Transverse colon (tissue), 4 donors: ENCODE data around the gene LST1. TPM values are rescaled to one million over a fixed set of nuclear protein-coding genes. Genes with fewer than 3 reads are reported as not detected.

Source experiments
- DNase-seq: peaks from one replicate; pipeline ENCODE4 v3.0.0-alpha.2; 2019
- H3K27ac ChIP-seq, 4 donors: fragments of 200-600 bp; sonication (generic); 2 replicates each; pipeline ENCODE4 v1.5.1; 2016 to 2018; ENCODE audit warnings: inconsistent platforms in 4 of 4
- H3K27me3 ChIP-seq: fragments of 200-600 bp; sonication (generic); 2 replicates; pipeline ENCODE4 v1.5.1; 2017; ENCODE audit warnings: inconsistent platforms
- H3K36me3 ChIP-seq, 4 donors: fragments of 200-600 bp; sonication (generic); 2 replicates each; pipeline ENCODE4 v1.5.1; 2017 to 2019; ENCODE audit warnings: inconsistent platforms in 4 of 4
- H3K4me1 ChIP-seq, 4 donors: fragments of 200-600 bp; sonication (generic); 2 replicates each; pipeline ENCODE4 v1.5.1; 2017 to 2020; ENCODE audit warnings: inconsistent platforms in 4 of 4
- H3K4me3 ChIP-seq, 4 donors: fragments of 200-600 bp; sonication (generic); 1 replicate in 1 of 4; 2 replicates in 3 of 4; pipeline versions ENCODE4 v1.5.1 to v1.6.1; 2017 to 2019; ENCODE audit warnings: inconsistent platforms in 4 of 4
- H3K9me3 ChIP-seq, 2 donors: fragments of 200-600 bp; sonication (generic); 2 replicates each; pipeline ENCODE4 v1.5.1; 2017 to 2019; ENCODE audit warnings: inconsistent platforms in 2 of 2
- EP300 ChIP-seq: sonication (generic); formaldehyde crosslinking; IDR thresholded peaks from one replicate; pipeline ENCODE4 v1.6.1; 2017; ENCODE audit warnings: antibody characterized with exemption, low read depth
- POLR2A ChIP-seq: fragments of 450-650 bp; IDR thresholded peaks from one replicate; pipeline ENCODE4 v1.6.1; 2016; ENCODE audit warnings: antibody characterized with exemption, mild to moderate bottlenecking, moderate library complexity
- POLR2AphosphoS5 ChIP-seq, 3 donors: sonication (generic); formaldehyde crosslinking; IDR thresholded peaks; one replicate each; pipeline ENCODE4 v1.6.1; 2016; ENCODE audit warnings: antibody characterized with exemption in 3 of 3
- WGBS, 2 donors: methylation state at CpG; one replicate each; pipeline ENCODE4 v1.1.5; 2018; ENCODE audit warnings: low coverage in 1 of 2; 5-methylcytosine and 5-hydroxymethylcytosine counted together
- in situ Hi-C, 4 donors: fragments of 200-750 bp; cut with MboI; loops; one replicate each; pipeline versions ENCODE4 v1.15.0 to v1.15.1; 2017; ENCODE audit warnings: low sequenced_read_pairs in 3 of 4, low pct_ligation_motif_present in 1 of 4, low pct_unique_long_range_greater_than_20kb in 1 of 4
- intact Hi-C: fragments of 100-400 bp; cut with DNase I; formaldehyde crosslinking; loops from one replicate; pipeline ENCODE4 v1.15.1; 2023; ENCODE audit warnings: low total_unique reads
- total RNA-seq, 4 donors: library from RNA; depleted of rRNA; stranded (reverse); fragments of >200 nt; gene quantifications; one replicate each; pipeline ENCODE4 v1.1.0, GENCODE V29; 2016
- TF ChIP-seq, protein P1 (sequence below), 5 experiments: fragments of 200-600 bp in 3 of 5; fragments of 450-650 bp in 2 of 5; sonication (generic) in 3 of 5; IDR thresholded peaks; 1 replicate in 2 of 5; 2 replicates in 3 of 5; pipeline ENCODE4 v1.5.1; 2016 to 2017; ENCODE audit warnings: antibody characterized with exemption in 5 of 5, inconsistent platforms in 3 of 5, mild to moderate bottlenecking in 2 of 5, moderate library complexity in 1 of 5

LST1 gene
- total RNA-seq, 4 donors from 2014 or later, result 1.1 to 7.6 (median 1.9) TPM; not detected in 1

DNA sequence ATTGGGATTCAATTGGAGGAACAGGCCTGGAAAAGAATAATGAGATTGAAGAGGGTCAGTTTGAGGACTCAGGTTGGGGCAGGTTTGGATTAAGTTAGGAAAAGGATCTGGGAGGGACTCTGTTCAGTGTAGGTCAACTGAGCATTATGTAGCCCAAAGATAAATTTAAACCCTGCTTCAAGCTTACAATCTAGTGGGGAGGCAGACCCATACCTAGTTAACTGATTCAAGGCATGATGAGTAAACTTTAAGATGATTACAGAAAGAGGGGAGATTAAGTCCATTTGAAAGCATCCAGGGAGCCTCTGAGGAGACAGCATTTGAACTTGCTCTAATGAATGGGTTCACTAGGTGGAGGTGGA lies 25.4 kb upstream of the LST1 start:
- TF ChIP-seq POLR2A (no peak), POLR2AphosphoS5 (IDR thresholded peaks at IDR 0.05) (no peak), EP300 (no peak)
- TF ChIP-seq, protein P1, sequence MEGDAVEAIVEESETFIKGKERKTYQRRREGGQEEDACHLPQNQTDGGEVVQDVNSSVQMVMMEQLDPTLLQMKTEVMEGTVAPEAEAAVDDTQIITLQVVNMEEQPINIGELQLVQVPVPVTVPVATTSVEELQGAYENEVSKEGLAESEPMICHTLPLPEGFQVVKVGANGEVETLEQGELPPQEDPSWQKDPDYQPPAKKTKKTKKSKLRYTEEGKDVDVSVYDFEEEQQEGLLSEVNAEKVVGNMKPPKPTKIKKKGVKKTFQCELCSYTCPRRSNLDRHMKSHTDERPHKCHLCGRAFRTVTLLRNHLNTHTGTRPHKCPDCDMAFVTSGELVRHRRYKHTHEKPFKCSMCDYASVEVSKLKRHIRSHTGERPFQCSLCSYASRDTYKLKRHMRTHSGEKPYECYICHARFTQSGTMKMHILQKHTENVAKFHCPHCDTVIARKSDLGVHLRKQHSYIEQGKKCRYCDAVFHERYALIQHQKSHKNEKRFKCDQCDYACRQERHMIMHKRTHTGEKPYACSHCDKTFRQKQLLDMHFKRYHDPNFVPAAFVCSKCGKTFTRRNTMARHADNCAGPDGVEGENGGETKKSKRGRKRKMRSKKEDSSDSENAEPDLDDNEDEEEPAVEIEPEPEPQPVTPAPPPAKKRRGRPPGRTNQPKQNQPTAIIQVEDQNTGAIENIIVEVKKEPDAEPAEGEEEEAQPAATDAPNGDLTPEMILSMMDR (IDR thresholded peaks at IDR 0.05), result no peak
- in situ Hi-C loops (no loop called here), intact Hi-C loops (no loop called here)
- H3K4me1 ChIP-seq, result peaks cover 0 to 35% (median 7%) of the 10 kb centered on the region in 4 donors
- no peaks in the 10 kb centered on the region for H3K9me3 ChIP-seq
- no peaks in the 10 kb centered on the region for H3K27me3 ChIP-seq
- H3K4me3 ChIP-seq, result no peak overlapping the region
- peak overlapping the region; percentile 32 to 69 (median 63) for H3K27ac ChIP-seq
- DNase-seq, result no peak
- peaks cover 0 to 14% (median 6%) of the 10 kb centered on the region in 4 donors for H3K36me3 ChIP-seq

- Histone ChIP-seq H3K4me1 (peaks cover 0 to 5% (median 0%) of the 10 kb centered on the region in 4 donors), H3K27me3 (peaks cover 5% of the 10 kb centered on the region), H3K9me3 (no peaks in the 10 kb centered on the region), H3K36me3 (no peaks in the 10 kb centered on the region), H3K27ac (no peak overlapping the region), H3K4me3 (no peak overlapping the region)
- intact Hi-C loops, result no loop called here
- no peak for DNase-seq
- 38 to 44% methylated on average over 1 to 9 of the region's 9 CpGs for WGBS, 2 donors
- in situ Hi-C loops, result no loop called here
- TF ChIP-seq POLR2AphosphoS5 (IDR thresholded peaks at IDR 0.05) (no peak), POLR2A (no peak), EP300 (no peak)
- TF ChIP-seq, protein P1 (IDR thresholded peaks at IDR 0.05), result no peak
These were observed 18.3 kb upstream of the LST1 start for GRCh38 chr6:31567531-31568370.

DNA sequence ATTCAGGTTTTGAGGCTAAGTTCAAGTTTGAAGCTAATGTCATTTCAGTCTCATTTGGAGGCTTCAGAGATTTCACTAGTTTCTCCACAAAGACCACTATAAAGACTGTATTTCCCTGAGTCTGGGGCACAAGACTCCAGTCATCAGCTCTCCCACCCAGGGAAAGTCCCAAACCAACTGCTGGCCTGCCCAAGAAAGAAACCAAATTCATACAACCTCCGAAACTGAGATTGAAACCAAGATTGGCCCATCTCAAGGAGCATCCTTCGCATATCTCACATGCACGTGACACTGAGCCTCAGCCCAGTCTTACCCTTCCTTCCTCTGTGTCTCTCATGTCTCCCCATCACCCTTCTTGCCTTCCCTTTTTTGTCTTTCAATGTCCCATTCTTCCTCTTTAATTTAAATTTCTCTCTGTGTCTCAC lies 17.5 kb upstream of the LST1 start:
- Histone ChIP-seq H3K27me3 (peaks cover 5% of the 10 kb centered on the region), H3K4me3 (no peak overlapping the region), H3K36me3 (no peaks in the 10 kb centered on the region), H3K4me1 (peaks cover 0 to 5% (median 0%) of the 10 kb centered on the region in 4 donors), H3K9me3 (no peaks in the 10 kb centered on the region), H3K27ac (no peak overlapping the region)
- peak; percentile 55 for DNase-seq
- in situ Hi-C loops, result no loop called here
- intact Hi-C loops, result no loop called here
- 43 to 64% methylated on average over 2 to 3 of the region's 3 CpGs for WGBS, 2 donors
- TF ChIP-seq POLR2AphosphoS5 (IDR thresholded peaks at IDR 0.05) (no peak), EP300 (no peak), POLR2A (no peak)
- TF ChIP-seq, protein P1 (IDR thresholded peaks at IDR 0.05), result no peak

DNA sequence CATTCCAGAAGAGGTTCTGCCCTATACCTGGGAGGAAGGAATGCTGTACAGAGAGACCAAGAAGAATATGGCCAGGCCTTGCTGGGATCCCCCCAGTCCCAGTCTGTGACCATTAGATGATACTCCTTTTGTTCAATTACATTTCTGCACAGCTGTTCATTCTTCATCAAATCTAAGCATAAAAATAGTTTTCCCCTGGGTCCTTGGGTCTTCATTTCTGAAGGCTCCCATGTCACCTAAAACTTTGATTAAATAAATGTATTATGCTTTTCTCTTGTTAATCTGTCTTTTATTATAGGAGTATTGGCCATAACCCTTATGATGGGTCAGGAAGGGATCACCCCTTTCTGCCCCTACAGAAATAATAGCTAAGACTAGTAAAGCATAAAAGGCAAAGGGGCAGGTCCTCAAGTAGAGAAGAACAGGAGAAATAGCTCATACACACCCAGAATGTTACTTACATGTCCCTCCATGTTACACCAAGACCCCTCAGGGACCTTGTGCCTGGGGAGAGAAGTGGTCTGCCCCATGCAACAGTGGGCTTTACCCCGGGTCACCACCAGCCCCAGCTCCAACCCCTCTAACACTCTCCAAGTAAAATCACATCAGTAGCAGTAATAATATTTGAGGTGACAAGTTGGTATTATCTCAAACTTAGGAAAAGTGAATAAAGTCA lies 16.1 kb upstream of the LST1 start:
- H3K9me3 ChIP-seq, result no peaks in the 10 kb centered on the region
- no peaks in the 10 kb centered on the region for H3K36me3 ChIP-seq
- intact Hi-C loops, result no loop called here
- in situ Hi-C loops, result no loop called here
- H3K27ac ChIP-seq, result no peak overlapping the region
- peaks cover 0 to 11% (median 0%) of the 10 kb centered on the region in 4 donors for H3K4me1 ChIP-seq
- no peak overlapping the region for H3K4me3 ChIP-seq
- H3K27me3 ChIP-seq, result peaks cover 5% of the 10 kb centered on the region
- TF ChIP-seq EP300, result no peak
- no peak for TF ChIP-seq POLR2AphosphoS5 (IDR thresholded peaks at IDR 0.05)
- TF ChIP-seq, protein P1 (IDR thresholded peaks at IDR 0.05), result no peak
- DNase-seq, result no peak
- WGBS, 2 donors, result 91% methylated on average over 1 of the region's 1 CpG; no CpG with 5 or more reads in 1 of the 2 donors
